PFSK-1 (cell line): ENCODE data around the gene ZFP62.

Experiments used
- FOXP2 ChIP-seq: optimal IDR thresholded peaks from 2 replicates; pipeline ENCODE3; 2011; ENCODE audit warnings: borderline replicate concordance, control low read depth, inconsistent platforms; ENCODE audit not compliant: insufficient read depth; ENCODE audit errors: extremely low read length, extremely low read depth
- POLR2AphosphoS5 ChIP-seq: IDR thresholded peaks from 2 replicates; pipeline ENCODE4 v1.6.1; 2012; ENCODE audit warnings: low read depth, mild to moderate bottlenecking, control low read depth, low read length, moderate library complexity
- SIN3A ChIP-seq: IDR thresholded peaks from 2 replicates; pipeline ENCODE4 v1.6.1; 2012; ENCODE audit warnings: mild to moderate bottlenecking, low read length, moderate library complexity, borderline replicate concordance; ENCODE audit not compliant: insufficient read depth
- TAF1 ChIP-seq: IDR thresholded peaks from 2 replicates; pipeline ENCODE4 v1.6.1; 2012; ENCODE audit warnings: low read length, control low read depth, borderline replicate concordance; ENCODE audit not compliant: insufficient read depth
- TF ChIP-seq, protein P1 (sequence below), 2 experiments: IDR thresholded peaks; 2 replicates each; pipeline versions ENCODE4 v1.6.1 to v1.8.0; 2011 to 2012; ENCODE audit warnings: low read depth in 2 of 2, low read length in 2 of 2, control low read depth in 1 of 2, inconsistent platforms in 1 of 2, mild to moderate bottlenecking in 1 of 2, moderate library complexity in 1 of 2; ENCODE audit not compliant: insufficient read depth in 1 of 2

Gene ZFP62

DNA sequence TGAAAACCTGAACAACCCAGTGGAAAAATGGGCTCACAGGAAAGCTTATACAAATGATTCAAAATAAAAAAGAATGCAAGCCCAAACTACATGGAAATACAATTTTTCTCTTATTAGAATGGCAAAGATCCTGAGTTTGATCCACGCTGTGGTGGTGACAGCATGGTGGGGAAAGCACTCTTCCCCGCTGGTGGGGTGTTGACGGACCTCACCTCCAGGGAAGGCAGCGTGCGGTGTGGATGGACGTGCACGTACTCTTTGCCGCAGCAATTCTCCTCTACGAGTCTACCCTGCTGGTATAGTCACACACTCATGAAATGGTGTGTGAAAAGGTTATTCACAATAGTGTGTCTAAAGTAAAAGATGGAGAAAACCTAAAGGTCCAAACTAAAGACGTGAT lies 5.9 kb upstream of the ZFP62 start:
- TF ChIP-seq FOXP2 (no peak), POLR2AphosphoS5 (no peak), SIN3A (no peak), TAF1 (no peak)
- TF ChIP-seq, protein P1, sequence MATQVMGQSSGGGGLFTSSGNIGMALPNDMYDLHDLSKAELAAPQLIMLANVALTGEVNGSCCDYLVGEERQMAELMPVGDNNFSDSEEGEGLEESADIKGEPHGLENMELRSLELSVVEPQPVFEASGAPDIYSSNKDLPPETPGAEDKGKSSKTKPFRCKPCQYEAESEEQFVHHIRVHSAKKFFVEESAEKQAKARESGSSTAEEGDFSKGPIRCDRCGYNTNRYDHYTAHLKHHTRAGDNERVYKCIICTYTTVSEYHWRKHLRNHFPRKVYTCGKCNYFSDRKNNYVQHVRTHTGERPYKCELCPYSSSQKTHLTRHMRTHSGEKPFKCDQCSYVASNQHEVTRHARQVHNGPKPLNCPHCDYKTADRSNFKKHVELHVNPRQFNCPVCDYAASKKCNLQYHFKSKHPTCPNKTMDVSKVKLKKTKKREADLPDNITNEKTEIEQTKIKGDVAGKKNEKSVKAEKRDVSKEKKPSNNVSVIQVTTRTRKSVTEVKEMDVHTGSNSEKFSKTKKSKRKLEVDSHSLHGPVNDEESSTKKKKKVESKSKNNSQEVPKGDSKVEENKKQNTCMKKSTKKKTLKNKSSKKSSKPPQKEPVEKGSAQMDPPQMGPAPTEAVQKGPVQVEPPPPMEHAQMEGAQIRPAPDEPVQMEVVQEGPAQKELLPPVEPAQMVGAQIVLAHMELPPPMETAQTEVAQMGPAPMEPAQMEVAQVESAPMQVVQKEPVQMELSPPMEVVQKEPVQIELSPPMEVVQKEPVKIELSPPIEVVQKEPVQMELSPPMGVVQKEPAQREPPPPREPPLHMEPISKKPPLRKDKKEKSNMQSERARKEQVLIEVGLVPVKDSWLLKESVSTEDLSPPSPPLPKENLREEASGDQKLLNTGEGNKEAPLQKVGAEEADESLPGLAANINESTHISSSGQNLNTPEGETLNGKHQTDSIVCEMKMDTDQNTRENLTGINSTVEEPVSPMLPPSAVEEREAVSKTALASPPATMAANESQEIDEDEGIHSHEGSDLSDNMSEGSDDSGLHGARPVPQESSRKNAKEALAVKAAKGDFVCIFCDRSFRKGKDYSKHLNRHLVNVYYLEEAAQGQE (IDR thresholded peaks at IDR 0.05; ENCODE audit: insufficient read depth in 1 of 2, low read depth in 2 of 2, low read length in 2 of 2), result no peak

GRCh38 chr5:180865981-180866695 lies 5.1 kb upstream of the ZFP62 start:
- TF ChIP-seq POLR2AphosphoS5 (no peak), TAF1 (no peak), SIN3A (no peak), FOXP2 (no peak)
- TF ChIP-seq, protein P1 (IDR thresholded peaks at IDR 0.05; ENCODE audit: insufficient read depth in 1 of 2, low read depth in 2 of 2, low read length in 2 of 2), result no peak

DNA sequence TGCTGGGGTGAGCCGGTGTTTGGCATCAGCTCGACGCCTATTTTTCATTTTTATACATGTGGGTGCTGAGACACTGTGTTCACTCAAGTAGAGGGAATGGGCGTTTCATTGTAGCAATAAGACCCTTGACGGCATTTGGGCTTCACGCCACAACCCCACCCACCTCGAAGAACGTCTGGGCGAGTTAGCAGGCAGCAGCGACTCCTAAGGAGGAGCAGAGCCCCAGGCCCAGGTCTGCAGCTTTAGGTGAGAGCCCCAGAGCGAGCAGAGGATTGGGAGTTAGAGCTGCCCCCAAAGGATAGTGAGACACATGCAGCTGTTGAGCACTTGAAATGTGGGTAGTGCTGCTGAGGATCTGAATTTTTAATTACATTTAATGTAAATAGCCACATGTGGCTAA lies 1.6 kb upstream of the ZFP62 start:
- TF ChIP-seq, protein P1 (IDR thresholded peaks at IDR 0.05; ENCODE audit: insufficient read depth in 1 of 2, low read depth in 2 of 2, low read length in 2 of 2), result no peak
- no peak for TF ChIP-seq TAF1
- no peak for TF ChIP-seq SIN3A
- TF ChIP-seq FOXP2, result no peak
- no peak for TF ChIP-seq POLR2AphosphoS5

DNA sequence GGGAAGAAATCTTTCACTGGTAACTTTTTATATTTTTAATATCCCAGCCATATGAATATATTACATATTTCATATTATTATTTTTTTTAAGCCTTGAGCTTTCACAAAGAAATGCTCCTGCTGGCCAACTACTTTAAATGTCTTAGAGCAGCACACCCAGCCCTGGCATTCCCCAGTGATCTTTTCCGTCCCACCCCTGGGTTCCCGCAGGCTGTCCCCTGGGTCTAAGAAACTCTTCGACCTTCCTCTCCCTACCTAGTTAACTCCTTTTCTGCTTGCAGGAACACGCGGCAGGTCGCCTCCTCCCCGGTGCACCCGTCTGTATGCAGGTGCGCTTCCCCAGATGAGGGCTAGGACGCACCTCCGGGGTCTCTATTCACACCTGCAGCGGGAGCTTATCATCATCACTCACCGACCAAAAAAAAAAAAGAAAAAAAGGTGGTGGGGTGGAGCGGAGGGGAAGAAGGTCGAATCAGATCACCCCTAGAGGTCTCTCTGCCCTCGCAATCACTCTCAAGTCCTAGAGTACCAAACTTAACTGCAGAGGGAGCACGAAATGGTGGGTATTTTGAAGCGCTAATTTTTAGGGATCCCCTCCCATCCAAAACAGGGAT lies 696 bp downstream of the ZFP62 start:
- TF ChIP-seq, protein P1 (IDR thresholded peaks at IDR 0.05; ENCODE audit: insufficient read depth in 1 of 2, low read depth in 2 of 2, low read length in 2 of 2), result no peak
- TF ChIP-seq FOXP2, result no peak
- no peak for TF ChIP-seq SIN3A
- TF ChIP-seq POLR2AphosphoS5, result no peak
- TF ChIP-seq TAF1, result no peak
